HS-5 (cell line): ENCODE measurements around the gene KCNA4.
"Not testable (repeated sequence)": the region's sequence is repeated elsewhere in the genome, so short reads cannot be mapped to it uniquely, and the experiment has no call there.

Experiments
- DNase-seq: peaks from one replicate; pipeline ENCODE4 v3.0.0-alpha.2; 2012; ENCODE audit warnings: low read depth

Gene KCNA4

DNA sequence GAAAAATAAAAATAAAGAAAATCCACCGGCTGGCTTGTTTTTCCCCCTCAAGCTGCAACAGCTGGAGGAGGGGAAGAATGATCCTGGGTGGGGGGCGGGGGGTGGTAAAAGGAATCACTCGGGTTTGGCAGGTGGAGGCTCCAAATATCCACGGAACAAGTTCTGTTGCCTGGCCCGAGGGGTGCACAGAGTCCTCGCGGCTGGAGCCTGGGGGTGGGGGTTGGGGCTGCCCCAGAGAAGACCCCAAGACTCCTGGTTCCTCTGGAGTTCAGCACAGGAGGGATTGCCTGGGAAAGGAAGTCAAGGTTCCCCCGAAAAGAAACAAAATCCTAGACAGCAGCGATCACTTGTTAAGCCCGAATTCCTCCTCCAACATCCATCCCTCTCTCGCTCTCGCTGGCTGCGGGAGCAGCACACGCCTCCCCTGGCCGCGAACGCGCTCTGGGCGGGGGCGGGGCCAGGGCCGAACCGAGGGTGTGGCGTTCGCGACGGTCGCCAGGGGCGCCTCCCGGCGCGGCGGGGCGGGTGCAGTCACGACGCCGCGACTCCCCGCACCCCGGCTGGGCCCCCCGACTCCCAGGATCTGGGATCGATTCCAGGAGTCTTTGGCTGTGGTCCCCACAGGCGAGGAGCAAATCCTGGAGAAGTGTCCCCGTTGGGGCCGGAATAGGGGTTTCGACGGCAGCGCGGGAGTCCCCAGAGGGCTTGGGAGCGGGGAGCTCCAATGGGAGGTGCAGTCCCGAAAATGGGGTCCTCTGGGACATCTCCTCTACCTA lies at the start of gene KCNA4:
TSS of gene KCNA4 (minus strand) at position 443 of the 776 bp plus-strand sequence. CDS start 4,352 bp downstream, outside the sequence.
- peak; percentile 15 for DNase-seq

DNA sequence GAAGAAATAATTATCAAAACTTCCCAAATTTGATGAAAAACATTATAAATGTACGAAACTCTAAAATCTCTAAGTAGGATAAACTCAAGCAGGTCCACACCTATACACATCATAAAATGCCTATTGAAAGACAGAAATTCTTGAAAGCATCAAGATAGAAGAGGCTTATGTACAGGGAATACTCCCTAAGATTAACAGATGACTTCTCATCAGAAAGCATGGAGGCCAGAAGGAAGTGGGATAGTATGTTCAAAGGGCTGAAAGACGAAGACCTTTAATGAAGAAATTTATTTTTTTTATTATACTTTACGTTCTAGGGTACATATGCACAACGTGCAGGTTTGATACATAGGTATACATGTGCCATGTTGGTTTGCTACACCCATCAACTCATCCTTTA lies 45.3 kb upstream of the KCNA4 start:
- DNase-seq = no peak

DNA sequence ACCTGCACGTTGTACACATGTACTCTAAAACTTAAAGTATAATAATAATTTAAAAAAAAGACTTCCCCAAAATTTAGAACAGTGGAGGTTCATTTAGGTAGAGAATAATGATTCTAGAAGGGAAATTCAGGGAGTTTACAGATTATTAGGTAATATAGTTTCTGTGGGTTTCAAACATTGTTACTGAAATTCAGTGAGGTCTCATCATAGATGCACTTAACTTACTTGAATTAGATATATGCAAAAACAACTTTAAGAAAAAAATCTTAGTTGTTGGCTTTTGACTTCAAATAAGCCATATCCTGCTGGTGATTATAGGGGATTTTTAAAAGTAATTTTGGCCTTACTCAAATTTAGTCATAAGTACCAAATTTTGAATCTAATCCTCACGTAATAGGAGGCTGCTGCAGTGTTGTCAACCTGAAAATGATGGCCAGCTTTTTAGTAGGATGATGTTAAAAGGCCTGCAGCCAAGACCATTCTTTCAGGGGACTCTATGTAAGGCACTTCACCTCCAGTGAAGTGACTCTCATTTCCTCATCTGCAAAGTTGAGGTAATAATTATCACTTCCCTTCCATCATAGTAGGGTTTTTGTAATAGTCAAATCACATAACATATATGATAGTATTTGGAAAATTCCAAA lies 42.5 kb upstream of the KCNA4 start:
- no peak for DNase-seq

DNA sequence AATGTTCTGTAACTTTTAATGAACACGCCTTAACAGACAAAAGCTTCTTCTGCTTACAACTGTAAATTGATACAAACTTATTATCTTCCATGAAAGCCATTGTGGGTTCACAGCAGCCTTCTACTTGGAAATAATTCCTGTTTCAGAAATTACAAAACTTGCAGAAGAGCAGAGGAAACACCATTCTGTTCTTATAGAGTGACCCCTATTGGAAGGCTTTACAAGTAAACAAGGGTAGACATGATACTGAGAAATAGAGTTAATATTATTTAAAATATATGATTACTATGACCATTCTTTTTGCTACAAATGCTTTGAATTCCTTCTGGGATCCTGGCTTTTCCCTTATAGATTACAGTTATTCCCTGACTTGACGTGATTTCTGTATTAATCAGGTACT lies 32.4 kb upstream of the KCNA4 start:
- no peak for DNase-seq

DNA sequence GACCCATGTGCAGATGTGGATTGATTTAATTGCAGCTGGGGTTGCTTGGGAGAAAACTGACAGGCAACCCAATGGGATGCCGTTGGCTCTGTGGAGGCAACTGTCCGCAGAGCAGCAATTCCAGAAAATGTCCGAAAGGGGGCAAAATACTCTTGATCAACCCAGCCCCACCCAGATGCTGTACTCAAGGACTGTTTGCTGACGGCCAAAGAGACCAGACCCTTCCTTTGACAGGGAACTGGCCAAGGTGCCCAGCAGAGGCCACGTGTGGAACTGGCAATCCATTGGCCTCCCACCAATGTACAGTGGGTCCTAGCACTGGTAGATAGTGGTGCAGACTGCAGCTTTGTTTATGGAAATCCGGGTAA lies 29.7 kb upstream of the KCNA4 start:
- DNase-seq = no peak

DNA sequence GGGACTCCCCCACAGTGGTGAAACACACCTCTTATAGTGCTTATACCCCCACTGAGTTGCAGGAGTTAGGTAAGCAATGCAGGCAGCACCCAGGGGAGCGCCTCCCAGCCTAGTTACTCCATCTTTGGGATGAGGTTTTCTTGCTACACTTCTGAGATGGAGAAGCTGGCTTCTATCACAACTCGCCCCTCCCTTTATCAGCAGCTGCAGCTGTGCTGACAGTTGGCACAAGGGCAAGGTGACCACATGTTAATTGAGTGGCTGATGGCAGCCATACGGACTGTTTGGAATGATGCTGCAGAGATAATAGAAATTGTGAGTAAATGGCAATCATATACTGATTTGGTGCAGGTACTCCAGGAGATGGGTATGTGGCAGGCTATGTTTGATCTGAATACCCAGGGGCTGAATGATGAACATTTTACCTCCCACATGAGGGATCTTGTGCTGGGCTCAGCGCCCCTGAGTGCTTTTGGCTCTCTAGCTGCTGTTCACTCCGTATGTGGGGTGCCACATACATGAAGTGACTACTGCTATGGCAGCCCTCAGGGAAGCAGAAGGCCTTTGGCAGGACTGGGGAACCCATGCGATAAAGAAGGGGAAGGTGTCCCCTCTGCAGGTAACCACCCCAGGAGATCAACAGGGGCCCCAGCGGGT lies 29.2 kb upstream of the KCNA4 start:
- DNase-seq = no peak

DNA sequence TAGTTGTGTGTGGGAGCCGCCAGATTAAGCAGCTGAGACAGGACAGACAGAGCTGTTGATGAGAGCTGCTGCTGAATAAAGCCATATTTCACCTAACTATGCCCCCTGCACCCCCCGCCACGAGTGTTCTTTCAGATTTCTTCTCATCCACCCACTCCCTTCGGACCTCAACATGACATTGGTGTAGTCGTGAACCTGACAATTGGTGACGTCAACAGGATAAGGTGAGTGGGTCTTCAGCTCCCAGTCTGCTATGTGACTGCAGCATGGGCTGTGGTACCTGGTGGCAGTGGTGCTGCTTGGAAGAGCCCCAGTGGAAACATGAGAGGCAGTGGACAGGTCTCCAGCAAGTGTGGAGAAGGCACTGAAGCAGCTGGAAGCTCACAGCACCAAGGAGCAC lies 28.3 kb upstream of the KCNA4 start:
- DNase-seq = no peak

DNA sequence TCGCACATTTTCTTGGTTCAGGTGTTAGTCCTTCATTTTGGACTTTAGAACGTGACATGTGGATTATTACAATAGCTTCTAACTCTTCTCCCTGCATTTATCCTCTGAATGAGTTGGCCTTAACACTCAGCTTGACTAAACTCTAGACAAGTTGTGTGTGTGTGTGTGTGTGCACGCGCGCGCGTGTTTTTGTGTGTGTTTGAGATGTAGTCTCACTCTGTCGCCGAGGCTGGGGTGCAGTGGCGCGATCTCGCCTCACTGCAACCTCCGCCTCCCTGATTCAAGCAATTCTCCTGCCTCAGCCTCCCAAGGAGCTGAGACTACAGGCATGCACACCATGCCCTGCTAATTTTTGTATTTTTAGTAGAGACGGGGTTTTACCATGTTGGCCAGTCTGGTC lies 24.3 kb upstream of the KCNA4 start:
- no peak for DNase-seq

DNA sequence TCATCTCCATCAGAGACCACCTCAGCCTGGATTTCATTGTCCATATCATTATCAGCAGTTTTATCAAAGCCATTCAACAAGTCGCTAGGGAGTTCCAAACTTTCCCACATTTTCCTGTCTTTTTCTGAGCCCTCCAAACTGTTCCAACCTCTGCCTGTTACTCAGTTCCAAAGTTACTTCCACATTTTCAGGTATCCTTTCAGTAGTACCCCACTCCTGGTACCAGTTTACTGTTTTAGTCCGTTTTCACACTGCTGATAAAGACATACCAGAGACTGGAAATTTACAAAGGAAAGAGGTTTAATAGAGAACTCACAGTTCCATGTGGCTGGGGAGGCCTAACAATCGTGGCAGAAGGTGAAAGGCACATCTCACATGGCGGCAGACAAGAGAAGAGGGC lies 17.9 kb upstream of the KCNA4 start:
- not testable (repeated sequence) for DNase-seq

DNA sequence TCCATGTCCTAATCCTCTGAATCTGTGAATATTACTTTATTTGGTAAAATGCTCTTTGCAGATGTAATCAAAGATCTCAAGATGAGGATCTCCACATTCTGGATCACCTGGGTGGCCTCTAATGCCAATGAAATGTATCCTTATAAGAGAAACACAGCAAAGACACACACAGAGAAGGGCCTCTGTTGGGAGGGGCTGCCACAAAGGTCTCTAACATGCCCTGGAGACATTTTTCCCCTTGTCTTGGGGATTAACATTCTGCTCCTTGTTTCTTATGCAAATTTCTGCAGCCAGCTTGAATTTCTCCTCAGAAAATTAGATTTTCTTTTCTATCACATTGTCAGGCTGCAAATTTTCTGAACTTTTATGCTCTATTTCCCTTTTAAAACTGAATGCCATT lies 17.3 kb upstream of the KCNA4 start:
- DNase-seq = not testable (repeated sequence)

DNA sequence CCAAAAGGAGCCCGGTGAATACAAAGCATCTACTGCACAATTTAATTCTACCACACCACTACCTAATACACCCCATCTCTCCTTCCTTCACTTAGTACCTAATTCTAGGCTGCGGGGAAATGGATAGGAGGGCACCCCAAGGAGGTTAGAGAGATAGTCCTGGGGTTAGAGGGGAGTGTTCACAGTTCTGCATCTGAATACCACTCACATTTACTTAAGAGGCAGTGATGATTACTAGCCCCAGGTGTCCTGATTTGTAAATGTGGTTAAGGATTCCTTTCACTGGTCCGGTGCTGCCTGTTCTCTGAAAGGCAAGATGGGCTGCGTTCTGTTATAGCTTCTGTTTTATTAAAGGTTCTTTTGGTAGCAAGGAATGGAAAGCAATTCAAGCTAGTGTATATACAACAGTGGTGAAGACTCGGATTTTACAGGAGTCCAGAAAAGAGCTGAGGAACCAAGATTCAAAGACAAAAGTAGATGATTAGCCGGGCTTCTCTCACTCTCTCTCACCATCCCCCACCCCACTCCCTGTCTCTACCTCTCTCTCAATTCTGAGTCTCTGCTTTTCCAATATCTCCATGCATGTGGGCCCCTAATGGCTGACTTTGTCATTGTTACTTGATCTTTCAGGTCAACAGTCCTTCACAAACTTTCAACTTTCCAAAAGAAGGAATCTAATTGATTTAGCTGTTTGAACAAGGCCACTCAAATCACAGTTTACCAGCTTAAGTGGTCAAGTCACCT lies 8.7 kb upstream of the KCNA4 start:
- DNase-seq = no peak

DNA sequence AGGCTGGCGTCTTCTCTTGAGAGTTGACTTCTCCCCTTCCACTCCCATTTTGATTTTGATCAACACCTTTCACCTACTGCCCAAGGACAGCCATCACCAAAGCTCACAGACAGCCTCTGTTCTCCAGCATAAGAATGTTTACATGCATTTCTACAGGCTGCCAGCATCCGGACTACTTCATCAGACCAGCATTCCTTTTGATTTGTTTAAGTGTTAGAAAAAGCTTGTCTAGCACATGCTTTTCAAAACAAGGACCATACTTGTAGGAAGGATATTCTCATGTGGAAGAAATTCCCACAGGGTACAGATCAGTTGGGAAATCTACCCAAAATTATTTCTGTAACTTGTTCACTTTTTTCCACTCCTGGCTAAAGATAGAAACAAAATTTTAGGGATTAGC lies 6.2 kb upstream of the KCNA4 start:
- no peak for DNase-seq

DNA sequence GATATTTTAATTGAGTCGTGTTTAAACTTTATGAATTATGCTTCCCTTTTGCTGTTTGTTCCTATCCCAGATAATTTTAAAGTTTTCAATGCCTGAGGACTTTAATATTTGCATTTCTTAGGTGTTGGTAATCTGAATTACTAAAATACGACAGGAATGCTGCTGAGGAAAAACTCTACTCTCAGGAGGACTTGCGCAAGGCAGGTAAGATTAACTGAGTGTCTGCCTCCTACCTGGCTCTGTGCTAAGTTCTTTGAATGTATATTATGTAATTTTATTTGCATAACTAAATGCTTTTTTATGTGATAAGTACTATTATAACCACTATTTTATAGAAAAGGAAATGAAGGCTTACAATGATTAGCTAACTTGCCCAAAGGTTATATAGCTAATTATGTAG lies 2.7 kb upstream of the KCNA4 start:
- DNase-seq = no peak

DNA sequence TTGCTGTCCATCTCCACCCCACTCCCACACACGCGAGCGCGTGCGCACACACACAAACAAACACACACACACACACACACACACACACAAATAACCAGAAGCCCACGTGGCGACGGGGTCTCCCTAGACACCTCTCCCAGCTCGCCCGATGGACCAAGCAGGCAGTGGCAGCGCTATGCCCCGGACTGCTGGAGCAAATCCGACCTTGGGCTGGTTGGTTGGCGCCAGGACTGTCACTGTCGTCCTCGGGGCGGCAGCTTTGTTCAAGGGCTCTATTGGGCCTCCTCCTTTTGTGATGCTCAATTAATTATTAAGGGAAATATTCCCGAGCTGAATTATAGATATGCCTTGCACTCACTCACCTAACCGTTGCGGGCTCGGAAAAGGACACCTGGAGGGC lies 1.7 kb upstream of the KCNA4 start:
- DNase-seq = no peak

DNA sequence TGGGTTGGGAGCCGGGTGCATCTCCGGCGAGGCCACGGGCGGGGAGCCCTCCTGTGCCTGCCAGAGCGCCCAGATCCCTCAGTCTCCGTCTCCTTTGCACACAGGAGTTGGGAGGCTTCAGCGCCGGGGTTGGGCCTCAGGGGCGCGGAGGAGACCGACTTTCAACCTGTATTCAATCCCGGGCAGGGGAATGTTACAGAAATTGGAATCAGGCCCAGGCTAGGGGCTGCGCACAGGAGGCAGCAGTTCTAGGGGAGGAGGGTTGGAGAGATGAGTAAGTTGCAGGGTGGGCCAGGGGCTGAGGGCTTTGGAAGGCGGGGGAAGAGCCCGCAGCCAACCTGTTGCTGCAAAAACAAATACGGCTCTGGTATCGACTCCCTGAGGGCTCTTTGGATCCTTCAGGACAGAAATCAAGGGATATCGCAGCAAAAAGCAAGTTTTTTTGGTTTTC lies 640 bp upstream of the KCNA4 start:
- no peak for DNase-seq

DNA sequence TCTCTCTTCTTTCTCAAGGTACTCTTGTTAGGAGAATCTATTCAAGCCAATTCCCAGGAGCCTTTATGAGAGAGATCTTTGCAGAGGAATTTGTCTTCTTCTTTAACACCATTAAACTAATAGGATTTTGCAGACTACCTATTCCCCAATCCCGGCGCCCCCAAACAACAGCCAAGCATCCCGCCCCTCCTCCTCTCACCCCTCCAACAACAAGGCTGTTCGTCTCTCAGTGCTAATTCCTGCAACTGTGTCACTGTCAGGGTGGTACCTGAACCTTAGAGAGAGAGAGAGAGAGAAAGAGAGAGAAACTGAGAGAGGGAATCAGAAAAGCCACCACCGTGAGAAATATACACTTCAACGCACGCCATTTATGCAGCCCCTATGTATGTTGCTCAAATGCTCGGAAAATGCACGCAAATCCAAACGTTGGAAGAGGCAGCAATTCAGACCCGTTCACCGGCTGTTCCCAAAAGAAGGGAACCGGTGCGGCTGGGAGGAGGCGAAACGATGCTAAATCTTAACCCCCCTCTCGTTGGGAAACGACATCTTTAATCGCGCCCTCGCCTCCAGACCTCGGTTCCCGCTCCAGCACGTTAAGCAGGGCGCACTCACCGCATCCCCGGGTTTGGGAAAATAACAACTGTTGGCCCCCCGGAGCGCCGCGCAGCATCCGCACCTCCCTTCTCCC lies 961 bp downstream of the KCNA4 start:
- DNase-seq = no peak

DNA sequence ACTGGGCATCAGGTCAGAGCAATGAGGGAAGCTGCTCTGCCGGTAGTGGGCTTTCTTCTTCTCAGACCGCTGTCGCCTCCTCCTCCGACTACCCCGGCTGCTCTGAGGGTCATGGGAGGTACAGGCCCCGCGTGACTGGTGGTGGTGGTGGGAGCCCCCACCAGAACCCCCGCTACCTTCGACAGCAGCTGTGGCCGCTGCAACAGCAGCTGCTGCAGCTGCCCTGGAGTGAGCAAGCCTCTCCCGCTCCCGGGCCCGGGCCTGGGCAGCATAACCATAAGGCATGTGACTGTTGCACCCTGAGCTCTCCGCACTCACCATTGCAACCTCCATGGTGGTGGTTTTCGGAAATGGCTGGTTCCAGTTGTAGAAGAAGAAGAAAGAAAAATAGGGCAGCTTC lies 4.5 kb downstream of the KCNA4 start:
- no peak for DNase-seq

DNA sequence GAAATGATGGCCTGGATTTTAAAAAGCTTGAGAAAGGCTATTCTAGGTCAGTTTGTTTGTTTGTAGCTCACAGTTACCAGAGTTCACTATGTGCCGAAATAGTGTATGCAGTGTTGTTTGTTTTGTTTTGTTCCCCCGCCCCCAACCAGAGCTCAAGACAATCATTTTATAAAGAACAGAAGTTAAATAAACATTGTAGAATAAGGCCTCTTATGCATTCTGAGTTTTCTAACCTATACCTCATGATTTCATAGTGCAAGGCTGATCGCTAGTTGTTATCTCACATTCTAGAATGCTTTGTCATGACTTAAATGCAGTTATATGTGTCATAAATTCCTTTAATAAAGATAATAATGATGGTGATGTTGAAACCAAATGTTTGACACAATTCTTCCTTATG lies 7.8 kb downstream of the KCNA4 start:
- no peak for DNase-seq

DNA sequence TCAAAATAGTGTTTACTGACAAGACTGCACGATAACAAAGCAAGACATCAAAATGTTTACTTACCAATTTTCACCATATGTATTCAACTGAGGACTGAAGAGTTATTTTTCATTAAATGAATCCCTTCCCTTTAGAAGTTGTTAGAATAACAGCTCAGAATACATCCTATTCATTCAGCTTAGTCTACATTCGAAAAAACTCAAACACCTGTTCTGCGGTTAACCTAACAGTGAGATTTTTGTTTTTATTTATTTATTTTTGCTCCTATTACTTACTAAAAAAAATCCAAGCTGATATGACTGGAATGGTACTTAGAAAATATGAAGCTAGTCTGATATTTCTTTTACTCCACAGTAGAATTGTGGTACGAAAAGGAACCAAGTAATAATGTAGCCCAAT lies 10.0 kb downstream of the KCNA4 start:
- no peak for DNase-seq

DNA sequence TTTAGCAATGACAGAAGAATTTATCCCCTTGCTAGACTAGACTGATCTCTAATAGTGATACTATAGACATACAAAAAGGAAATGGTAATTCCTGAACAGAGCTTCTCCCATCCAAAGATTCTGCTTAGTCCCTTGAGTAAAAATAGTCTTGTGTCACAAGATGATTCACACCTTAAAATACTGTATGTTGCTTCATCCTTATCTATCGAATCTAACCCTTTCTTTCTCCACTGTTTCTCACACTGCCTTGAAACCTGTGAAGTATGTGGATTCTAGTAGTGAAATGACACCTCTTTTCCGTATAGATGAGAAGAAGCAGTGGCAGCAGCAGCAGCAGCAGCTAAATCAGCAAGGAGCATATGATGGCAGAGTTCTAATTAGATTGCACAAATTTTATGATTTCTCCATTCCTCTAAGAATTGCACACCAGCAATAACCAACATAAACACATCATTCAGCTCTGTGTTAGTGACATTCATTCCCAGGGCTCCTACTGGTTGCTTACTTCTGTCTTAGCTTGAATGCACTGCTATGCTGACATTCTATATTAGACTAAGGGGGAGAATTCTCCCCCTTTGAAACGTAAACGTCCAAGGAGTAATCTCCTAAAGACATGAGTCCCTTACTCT lies 14.6 kb downstream of the KCNA4 start:
- DNase-seq = no peak

DNA sequence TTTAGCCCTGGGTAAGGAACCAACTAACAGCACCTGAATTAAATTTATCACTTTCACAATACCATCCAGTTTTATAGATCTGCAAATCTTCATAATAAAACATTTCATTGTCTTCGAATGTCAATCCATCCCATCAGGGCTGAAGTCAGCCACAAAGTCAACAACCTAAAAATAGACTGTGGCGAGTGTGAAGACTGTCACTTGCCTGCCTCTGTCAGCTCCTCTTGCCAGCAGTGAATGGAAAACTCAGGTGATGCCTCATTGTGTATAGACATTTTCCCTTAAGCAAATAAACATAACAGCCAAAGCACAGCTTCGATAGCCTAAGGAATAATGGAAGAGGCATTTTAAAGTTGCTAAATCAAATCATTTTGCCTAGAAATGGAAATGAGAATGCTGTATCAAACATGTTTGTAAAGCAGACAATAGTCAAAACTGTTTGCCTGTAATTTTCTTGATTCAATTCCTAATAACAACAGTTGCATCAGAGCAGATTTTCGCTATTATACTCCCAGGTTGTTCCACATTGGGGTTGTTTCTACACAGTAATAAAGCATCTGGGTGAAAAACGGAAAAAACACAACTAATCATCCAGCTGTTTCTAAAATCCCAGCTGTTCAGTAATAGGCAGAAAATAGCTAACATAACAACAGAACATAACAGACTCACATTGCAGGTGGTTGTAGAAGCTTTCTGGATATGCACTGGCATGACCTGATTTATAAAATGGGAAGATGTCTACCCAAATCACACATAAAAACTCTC lies 15.7 kb downstream of the KCNA4 start:
- no peak for DNase-seq
